ENCODE results near the gene RPL39. TPM values are rescaled to one million over a fixed set of nuclear protein-coding genes. Genes with fewer than 3 reads are reported as not detected.

RPL39 gene
- total and polyA plus RNA-seq, 10 of the 15 experiments (the other 5 are each of a cell fraction or from before 2014, with no cell fraction given): 1,792 to 6,541 (median 3,667) TPM

DNA sequence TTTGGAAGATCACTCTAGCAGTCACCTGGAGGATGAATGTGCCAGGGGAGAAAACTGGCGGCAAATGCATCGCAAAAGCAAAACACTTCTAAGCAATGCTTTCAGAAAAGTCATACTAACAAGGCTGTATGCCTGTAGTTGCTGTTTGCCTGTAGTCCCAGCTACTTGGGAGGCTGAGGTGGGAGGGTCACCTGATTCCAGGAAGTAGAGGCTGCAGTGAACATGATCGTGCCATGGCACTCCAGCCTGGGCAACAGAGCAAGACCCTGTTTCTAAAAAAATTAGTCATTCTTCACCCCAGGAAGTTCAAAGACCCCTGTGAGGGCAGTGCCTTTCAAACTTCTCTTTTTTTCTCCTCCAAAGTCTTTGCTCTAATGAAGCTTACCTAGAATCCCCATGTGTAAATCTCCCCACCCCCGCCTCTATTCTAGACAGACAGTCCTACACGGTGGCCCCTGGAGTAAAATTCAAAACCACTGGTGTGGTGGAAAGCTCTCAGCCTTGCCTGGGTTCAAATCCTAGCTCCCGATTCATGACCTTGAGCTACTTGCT is 27.5 kb downstream of the RPL39 start:
- WGBS (ENCODE audit: insufficient coverage, insufficient replicate concordance, low lambda C conversion rate, missing lambda C conversion rate): 18% methylated on average over 6 of the region's 6 CpGs
- CTCF ChIA-PET: interaction anchor here (0.8 to 4.0 kb wide), 15 partner anchors 8 to 247 kb away, joined by 3 to 22 read pairs (median 5); no protein-coding TSS in a partner anchor

More for the DNA sequence above, 27.5 kb downstream of the RPL39 start:
- FAIRE-seq: no peak
- POLR2A ChIA-PET: interaction anchor here (0.6 to 2.5 kb wide), 9 partner anchors 9 to 265 kb away, joined by 3 to 21 read pairs (median 4); partner anchors contain the start of gene RPL39
- Histone ChIP-seq H3K9ac (ENCODE audit: control insufficient read depth, insufficient read depth, low read length) (no peak overlapping the region), H3K9me3 (replicated peaks; ENCODE audit: control insufficient read depth, insufficient read depth, low read length) (no peaks in the 10 kb centered on the region; the same call in 2 of the 3 replicates), H3K36me3 (ENCODE audit: control insufficient read depth in 2 of 2, insufficient read depth in 2 of 2, low read length in 1 of 2) (no peaks in the 10 kb centered on the region), H3K4me2 (ENCODE audit: control insufficient read depth, insufficient read depth) (no peak overlapping the region), H3K79me2 (ENCODE audit: control insufficient read depth, insufficient read depth, low read length) (no peaks in the 10 kb centered on the region; the same call in 1 of the 2 replicates), H3K4me3 (no peak overlapping the region), H3K27me3 (replicated peaks in 1 of 2; ENCODE audit: control insufficient read depth in 2 of 2, insufficient read depth in 2 of 2, low read length in 1 of 2) (no peaks in the 10 kb centered on the region), H4K20me1 (ENCODE audit: control insufficient read depth, insufficient read depth) (no peaks in the 10 kb centered on the region), H3K27ac (ENCODE audit: control insufficient read depth, insufficient read depth) (no peak overlapping the region), H2AFZ (ENCODE audit: control insufficient read depth, low read depth, low read length) (no peak overlapping the region), H3K4me1 (ENCODE audit: control insufficient read depth, insufficient read depth, low read length) (peaks cover 13% of the 10 kb centered on the region)
- in situ Hi-C loops (cut with MboI): no loop called here
- intact Hi-C loops (cut with micrococcal nuclease; ENCODE audit: unreplicated experiment): no loop called here
- no TSS peak for BruUV-seq (replicated peaks)
- 0 out of 2 replicates have a peak, but pooled peaks have one; percentile 9 for TF ChIP-seq DPF2 (IDR thresholded peaks at IDR 0.05)
- TF ChIP-seq IKZF2 (IDR thresholded peaks at IDR 0.05): peak; percentile 19 to 31; a peak in 1 of 4 replicates
- TF ChIP-seq HSF1 (IDR thresholded peaks at IDR 0.05; ENCODE audit: low read depth, low read length): no peak
- peak; percentile 42; the same call in 1 of the 2 replicates for TF ChIP-seq SMARCA5 (IDR thresholded peaks at IDR 0.05)
- no peak for TF ChIP-seq GABPA (IDR thresholded peaks at IDR 0.05; ENCODE audit: low read depth)
- 0 out of 2 replicates have a peak, but pooled peaks have one; percentile 19 for TF ChIP-seq ZNF384 (IDR thresholded peaks at IDR 0.05; ENCODE audit: borderline replicate concordance, low read depth, low read length)
- no peak for TF ChIP-seq RFX5 (IDR thresholded peaks at IDR 0.05; ENCODE audit: low read depth, low read length)
- TF ChIP-seq MEF2B (IDR thresholded peaks at IDR 0.05; ENCODE audit: partially characterized antibody, poor library complexity, severe bottlenecking): peak; percentile 22
- TF ChIP-seq EGR1 (IDR thresholded peaks at IDR 0.05; ENCODE audit: borderline replicate concordance in 1 of 2, low read depth in 2 of 2, low read length in 2 of 2): 0 out of 3 replicates have a peak, but pooled peaks of 1 of the 2 experiments have one; percentile 17
- no peak for TF ChIP-seq BCLAF1 (IDR thresholded peaks at IDR 0.05)
- TF ChIP-seq IKZF1 (conservative IDR thresholded peaks at IDR 0.05): 0 out of 2 replicates have a peak, but pooled peaks have one; percentile 22
- TF ChIP-seq ATF7 (IDR thresholded peaks at IDR 0.05; ENCODE audit: low read depth): 0 out of 2 replicates have a peak, but pooled peaks have one; percentile 12
- peak; percentile 28 for ATAC-seq
- no peak for DNase-seq (ENCODE audit: low read depth, low spot score)
- SMC1A ChIA-PET (ENCODE audit: uncharacterized antibody, unreplicated experiment): interaction anchor here (0.6 to 2.3 kb wide), 13 partner anchors 9 to 185 kb away, joined by 3 to 27 read pairs (median 4); partner anchors contain the start of gene NKRF
- RAD21 ChIA-PET (ENCODE audit: unreplicated experiment): interaction anchor here (0.7 to 12.8 kb wide), 9 partner anchors 10 to 161 kb away, joined by 3 to 128 read pairs (median 7); partner anchors contain the start of gene RPL39
